HG03108 (cell line): ENCODE measurements around the gene RFX4.
"Not testable (repeated sequence)": the region's sequence is repeated elsewhere in the genome, so short reads cannot be mapped to it uniquely, and the experiment has no call there.

Experiments
- ATAC-seq: cut with Tn5 transposase; IDR thresholded peaks from one replicate; pipeline ENCODE4 v1.9.1; 2021; ENCODE audit warnings: moderate library complexity; ENCODE audit not compliant: unreplicated experiment

RFX4 gene

GRCh38 chr12:106590601-106591000 is 7.8 kb downstream of the RFX4 start:
- ATAC-seq: no peak

DNA sequence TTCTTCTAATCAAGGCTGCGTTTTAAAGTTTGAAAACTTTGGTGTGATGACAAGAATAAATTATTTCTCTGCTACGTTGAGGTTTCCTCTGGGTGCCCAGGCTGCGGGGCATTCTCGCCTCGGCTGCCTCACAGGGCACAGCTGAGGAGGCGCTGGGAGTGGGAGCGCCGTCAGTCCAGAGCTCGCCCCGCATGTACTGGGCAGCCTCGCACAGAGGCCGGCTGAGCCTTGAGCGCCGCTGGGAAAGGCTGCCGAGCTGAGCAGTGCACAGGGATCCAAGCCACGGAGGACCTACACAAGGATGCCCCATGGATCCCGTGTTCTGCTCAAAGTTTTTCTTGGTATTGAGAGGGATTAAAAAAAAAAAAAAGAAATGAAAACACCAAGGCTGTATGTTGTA is 11.6 kb downstream of the RFX4 start:
- ATAC-seq: no peak

- no peak for ATAC-seq
These were observed 12.5 kb downstream of the RFX4 start for GRCh38 chr12:106595268-106595667.

- ATAC-seq: no peak
These were observed 15.2 kb downstream of the RFX4 start for GRCh38 chr12:106598003-106598402.

DNA sequence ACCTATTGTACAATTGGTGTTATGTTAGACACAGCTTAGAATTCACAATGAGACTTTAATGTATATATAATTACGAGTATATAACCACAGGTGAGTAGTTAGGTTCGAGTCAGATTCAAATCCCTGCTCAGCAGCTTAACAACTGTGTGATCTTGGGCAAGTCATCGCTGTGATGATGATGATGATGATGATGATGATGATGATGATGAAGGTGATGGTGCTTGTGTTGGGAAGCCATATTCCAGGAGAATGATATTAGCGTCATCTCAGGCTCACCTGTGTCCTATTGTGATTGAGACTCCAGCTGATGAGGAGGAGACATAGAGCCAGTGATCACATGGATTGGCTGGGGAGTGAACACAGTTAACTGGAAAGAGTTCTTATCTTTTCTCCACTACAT is 16.5 kb downstream of the RFX4 start:
- ATAC-seq: no peak

DNA sequence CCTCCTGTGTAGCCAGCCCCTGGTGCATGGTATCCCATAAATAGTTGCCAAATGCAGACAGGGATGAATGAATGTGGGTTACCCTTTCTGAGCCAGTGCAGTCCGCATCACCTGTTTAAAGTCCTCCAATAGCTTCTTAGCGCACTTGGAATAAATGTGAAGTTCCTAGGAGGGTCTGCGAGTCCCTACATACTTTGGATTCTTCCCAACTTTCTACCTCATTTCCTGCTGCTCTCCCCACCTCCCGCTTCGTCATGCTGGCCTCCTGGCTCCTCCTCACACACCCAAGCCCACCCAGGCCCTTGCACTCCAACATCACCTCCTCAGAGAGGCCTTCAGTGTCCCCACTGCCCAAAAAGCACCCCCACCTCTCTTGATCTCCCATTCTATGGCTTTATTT is 17.7 kb downstream of the RFX4 start:
- ATAC-seq: no peak

DNA sequence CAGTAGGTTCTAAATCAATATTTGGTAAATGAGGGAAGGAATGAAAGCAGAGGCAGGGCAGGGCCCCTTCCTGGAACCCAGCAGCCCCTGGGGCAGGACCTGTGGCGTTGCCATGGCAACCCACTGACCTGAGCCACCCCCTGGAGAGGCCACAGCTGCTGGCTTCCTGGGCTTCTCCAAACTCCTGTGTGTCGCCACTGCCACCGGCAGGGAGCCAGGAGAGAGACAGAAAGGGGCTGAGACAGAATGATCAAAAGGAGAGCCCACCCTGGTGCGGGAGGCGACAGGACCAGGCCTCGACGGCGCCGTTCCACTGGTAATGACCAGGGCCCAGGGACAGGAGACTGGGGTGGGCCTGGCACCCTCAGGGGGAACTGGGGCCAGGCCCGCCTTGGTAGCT is 18.2 kb downstream of the RFX4 start:
- ATAC-seq: no peak

- ATAC-seq: no peak
These were observed 18.7 kb downstream of the RFX4 start for GRCh38 chr12:106601496-106601895.

DNA sequence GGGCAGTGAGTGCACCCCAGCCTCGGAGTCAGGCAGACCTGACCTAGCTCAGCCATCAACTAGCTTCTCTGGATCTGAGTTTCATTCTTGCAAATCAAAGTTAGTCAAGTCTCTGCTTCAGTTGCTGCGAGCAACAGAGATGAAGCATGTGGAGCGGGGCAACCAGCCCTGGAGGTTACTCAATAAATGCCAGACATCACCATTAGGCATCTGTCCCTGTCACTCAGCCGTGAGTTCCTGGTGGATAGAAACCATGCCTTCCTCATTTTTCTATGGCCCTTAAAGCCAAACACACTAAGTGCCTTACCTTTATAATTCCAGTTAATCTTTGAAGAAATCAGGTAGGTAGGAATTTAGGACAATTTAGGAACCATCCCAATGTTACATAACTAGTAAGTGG is 19.3 kb downstream of the RFX4 start:
- ATAC-seq: no peak

DNA sequence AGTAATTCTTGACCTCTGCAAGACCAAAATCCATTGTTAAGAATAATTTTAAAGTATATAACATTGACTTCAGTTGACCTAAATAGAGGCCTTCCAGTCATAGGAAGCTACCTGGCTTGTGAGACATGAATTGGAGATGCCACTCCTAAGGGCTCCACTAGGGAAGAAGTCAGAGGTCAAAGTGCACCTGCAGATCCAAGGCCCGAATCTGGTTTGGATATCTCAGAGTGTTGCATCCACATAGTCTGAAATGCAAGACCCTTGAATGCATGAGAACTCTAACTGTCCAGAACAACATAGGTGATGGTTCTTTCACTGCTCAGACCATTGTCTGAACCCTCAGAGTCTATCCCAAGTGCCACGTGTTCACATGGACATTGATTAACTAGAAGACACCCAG is 22.4 kb downstream of the RFX4 start:
- no peak for ATAC-seq

- ATAC-seq: not testable (repeated sequence)
These were observed 37.8 kb downstream of the RFX4 start for GRCh38 chr12:106620588-106620987.

DNA sequence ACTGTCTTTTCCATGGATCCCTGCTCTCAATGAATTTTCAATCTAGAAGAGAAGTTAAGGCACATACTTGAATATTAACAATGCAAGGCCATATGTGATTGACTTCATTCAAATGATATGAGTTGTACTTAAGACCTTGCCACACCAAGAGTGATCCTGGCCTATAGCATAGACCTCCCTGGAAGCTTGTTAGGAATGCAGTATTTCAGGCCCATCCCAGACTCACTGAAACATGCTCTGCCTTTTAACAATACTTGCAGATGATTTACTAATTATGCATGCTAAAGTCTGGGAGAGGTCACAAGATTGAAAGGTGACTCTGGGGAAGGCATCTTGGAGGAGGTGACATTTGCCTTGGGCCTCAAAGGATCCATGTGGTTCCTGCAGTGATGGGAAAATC is 43.2 kb downstream of the RFX4 start:
- ATAC-seq: no peak

DNA sequence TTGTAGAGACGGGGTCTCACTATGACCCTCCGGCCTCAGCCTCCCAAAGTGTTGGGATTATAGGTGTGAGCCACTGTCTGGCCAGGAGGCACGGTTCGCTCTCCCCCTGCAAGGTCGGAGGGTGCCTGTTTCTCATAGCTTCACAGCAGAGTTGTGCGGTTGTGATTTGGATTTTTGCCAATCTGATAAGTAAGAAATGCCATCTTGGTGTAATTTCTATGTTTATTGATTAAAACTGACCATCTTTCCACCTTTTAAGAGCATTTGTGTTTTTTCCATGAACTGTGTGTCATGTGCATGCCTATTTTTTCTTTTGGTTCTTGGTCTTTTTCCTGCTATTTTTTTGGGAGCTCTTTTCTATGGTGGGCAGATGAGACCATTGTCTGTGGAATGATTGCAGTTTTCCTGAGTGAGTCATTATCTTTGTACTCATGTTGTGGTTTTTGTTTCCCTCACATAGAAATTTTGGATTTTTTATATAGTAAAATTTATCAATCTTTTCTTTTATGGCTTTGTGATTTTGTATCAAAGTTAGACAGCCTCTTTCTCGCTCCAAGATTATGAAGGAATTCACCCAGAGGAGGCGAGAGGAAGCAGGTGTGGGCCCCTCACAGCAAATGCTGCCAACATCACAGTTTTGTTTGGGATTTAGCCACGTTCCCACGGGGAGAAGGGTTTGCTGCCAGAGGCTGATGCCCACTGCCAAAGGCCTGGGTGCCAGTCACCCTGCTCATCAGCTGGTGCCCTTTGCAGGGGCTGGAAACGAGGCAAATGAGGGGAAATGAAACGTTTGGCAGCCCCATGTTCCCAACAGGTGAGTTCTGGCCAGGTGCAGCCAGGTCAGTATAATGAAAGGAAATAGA is 47.2 kb downstream of the RFX4 start:
- ATAC-seq: no peak

GRCh38 chr12:106631150-106631549 is 48.3 kb downstream of the RFX4 start:
- ATAC-seq: no peak

- no peak for ATAC-seq
These were observed 49.0 kb downstream of the RFX4 start for GRCh38 chr12:106631797-106632196.

DNA sequence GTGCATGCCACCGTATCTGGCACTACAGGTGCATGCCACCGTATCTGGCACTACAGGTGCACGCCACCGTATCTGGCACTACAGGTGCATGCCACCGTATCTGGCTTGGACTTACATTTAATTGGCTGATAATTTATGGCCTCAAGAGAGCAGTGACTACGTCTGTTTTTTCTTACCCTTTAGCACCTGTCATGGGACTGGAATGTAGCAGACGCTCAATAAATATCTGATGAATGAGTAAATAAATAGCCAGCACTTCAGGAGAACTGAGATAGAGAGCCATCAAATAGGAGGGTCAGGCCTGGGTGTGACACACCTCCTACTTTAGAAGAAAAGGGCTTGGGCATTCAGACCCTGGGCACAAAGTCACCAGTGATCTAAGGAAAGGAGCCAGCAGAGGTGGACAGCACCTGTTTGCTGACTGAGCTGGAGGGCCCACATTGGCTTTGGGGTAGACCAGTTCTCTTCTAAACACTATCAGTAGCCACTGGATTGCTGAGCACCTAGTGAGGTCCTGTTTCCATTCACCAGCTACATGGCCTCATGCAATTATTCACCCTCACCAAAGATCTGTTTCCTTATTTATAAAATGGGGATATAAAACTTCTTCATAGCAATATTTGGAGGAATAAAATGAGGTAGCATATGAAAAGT is 50.1 kb downstream of the RFX4 start:
- no peak for ATAC-seq

DNA sequence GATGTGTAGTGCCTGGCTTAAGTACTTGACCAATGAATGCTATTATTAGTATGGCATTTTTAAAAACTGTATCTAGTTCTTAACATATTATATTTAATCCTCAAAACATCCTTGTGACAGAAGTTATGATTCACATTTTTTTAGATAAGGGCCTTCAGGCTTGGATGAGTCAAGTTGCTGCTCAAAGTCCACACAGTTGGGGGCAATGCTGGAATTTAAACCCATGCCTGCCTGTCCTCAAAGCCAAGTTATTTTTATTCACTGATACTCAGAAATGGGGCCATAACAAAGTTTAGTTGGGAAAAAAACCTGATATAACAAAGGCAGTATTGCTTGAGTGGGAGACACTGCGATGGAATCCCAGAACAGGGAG is 50.6 kb downstream of the RFX4 start:
- ATAC-seq: no peak

- no peak for ATAC-seq
These were observed 51.4 kb downstream of the RFX4 start for GRCh38 chr12:106634206-106634605.

DNA sequence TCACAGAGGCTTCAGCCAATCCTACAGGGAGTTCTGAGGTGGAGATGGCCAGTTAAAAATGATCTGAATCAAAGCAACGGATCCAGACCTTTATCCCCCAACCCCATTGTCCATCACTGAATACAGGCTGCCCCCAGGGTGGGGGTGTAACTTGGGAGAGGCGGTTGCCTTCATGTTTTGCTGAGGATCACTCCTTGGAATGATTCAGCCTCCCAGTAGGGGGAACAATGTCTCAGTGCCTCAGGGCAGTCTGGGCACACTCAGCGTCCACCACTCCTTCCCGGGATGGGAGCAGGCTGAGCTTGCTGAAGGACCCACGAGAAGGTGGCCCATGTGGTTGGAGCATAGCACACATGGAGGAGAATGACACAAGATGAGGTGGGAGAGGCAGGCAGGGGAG is 60.2 kb downstream of the RFX4 start:
- no peak for ATAC-seq

DNA sequence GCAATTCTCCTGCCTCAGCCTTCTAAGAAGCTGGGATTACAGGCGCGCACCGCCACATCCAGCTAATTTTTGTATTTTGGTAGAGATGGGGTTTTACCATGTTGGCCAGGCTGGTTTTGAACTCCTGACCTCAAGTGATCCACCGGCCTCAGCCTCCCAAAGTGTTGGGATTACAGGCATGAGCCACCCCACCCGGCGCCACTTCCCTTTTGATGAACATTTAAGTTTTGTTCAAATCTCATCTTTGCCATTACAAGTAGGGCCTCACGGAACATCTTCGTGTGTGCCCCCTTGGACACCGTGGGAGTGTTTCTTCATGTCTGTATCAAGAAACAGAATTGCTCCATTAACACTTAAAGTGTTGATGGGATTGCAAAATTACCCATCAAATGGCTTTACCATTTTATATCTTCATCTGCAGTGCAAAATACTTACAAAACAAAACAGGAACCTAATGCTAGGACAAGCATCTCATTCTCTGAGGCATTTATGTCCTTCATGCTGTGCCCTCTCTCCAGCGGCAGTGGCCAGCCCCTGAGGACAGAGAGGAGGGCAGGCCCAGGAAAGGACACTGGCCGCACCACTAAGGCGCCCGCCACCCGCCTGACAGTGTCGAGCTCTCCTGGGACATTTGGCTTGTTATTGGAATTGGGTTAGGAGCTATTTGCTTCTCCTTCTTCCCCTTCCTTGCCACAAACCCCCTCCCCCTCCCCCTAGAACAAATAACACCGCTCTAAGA is 61.7 kb downstream of the RFX4 start:
- ATAC-seq: no peak

- ATAC-seq: no peak
These were observed 62.2 kb downstream of the RFX4 start for GRCh38 chr12:106645074-106645421.
